HG03097 (cell line): ENCODE results near the gene B4GALT6.

ENCODE experiments used
- ATAC-seq: cut with Tn5 transposase; IDR thresholded peaks from one replicate; pipeline ENCODE4 v1.9.1; 2021; ENCODE audit not compliant: unreplicated experiment, low FRiP score

B4GALT6 gene

GRCh38 chr18:31637445-31637844 is 46.9 kb downstream of the B4GALT6 start:
- no peak for ATAC-seq

GRCh38 chr18:31636387-31636786 is 48.0 kb downstream of the B4GALT6 start:
- no peak for ATAC-seq

GRCh38 chr18:31634331-31634713 is 50.1 kb downstream of the B4GALT6 start:
- ATAC-seq = peak; percentile 95

GRCh38 chr18:31633392-31634330 is 50.7 kb downstream of the B4GALT6 start:
- ATAC-seq = peak; percentile 33

GRCh38 chr18:31632356-31632755 is 52.0 kb downstream of the B4GALT6 start:
- no peak for ATAC-seq

GRCh38 chr18:31631526-31631925 is 52.9 kb downstream of the B4GALT6 start:
- no peak for ATAC-seq

GRCh38 chr18:31630549-31630948 is 53.8 kb downstream of the B4GALT6 start:
- ATAC-seq = no peak

GRCh38 chr18:31626409-31626808 is 58.0 kb downstream of the B4GALT6 start:
- ATAC-seq = no peak

GRCh38 chr18:31624892-31625640 is 59.3 kb downstream of the B4GALT6 start:
- ATAC-seq = no peak

- no peak for ATAC-seq
Observed at GRCh38 chr18:31619291-31619690, 65.1 kb downstream of the B4GALT6 start.

GRCh38 chr18:31618801-31619200 is 65.6 kb downstream of the B4GALT6 start:
- no peak for ATAC-seq

- ATAC-seq = no peak
Observed at GRCh38 chr18:31617031-31617717, 67.2 kb downstream of the B4GALT6 start.

- no peak for ATAC-seq
Observed at GRCh38 chr18:31616586-31616985, 67.8 kb downstream of the B4GALT6 start.

- ATAC-seq = no peak
Observed at GRCh38 chr18:31614044-31614443, 70.3 kb downstream of the B4GALT6 start.

GRCh38 chr18:31612124-31612523 is 72.3 kb downstream of the B4GALT6 start:
- ATAC-seq = no peak

- no peak for ATAC-seq
Observed at GRCh38 chr18:31611511-31611910, 72.9 kb downstream of the B4GALT6 start.

GRCh38 chr18:31610286-31611205 is 73.8 kb downstream of the B4GALT6 start:
- no peak for ATAC-seq

- no peak for ATAC-seq
Observed at GRCh38 chr18:31609886-31610285, 74.5 kb downstream of the B4GALT6 start.

GRCh38 chr18:31607384-31607783 is 77.0 kb downstream of the B4GALT6 start:
- ATAC-seq = no peak

- no peak for ATAC-seq
Observed at GRCh38 chr18:31606265-31606664, 78.1 kb downstream of the B4GALT6 start.
